HepG2 (cell line): ENCODE data around the gene SECTM1. TPM values are rescaled to one million over a fixed set of nuclear protein-coding genes. Genes with fewer than 3 reads are reported as not detected.

Source experiments
- CAMTA2 ChIP-seq: sonication (generic); formaldehyde crosslinking; IDR thresholded peaks from 2 replicates; pipeline ENCODE4 v1.4.0; 2020; ENCODE audit warnings: mild to moderate bottlenecking, missing genetic modification reagents, borderline replicate concordance
- CENPX ChIP-seq: sonication (generic); formaldehyde crosslinking; IDR thresholded peaks from 2 replicates; pipeline ENCODE4 v1.9.0; 2021; ENCODE audit warnings: mild to moderate bottlenecking, missing genetic modification reagents, moderate library complexity
- HMG20B ChIP-seq: conservative IDR thresholded peaks from 2 replicates; pipeline ENCODE4 v1.6.1; 2016; ENCODE audit warnings: missing genetic modification reagents, missing compliant biosample characterization
- MAFF ChIP-seq: IDR thresholded peaks from 2 replicates; pipeline ENCODE4 v1.6.1; 2011; ENCODE audit warnings: low read depth, low read length, improper control_type of control experiment
- PCBP1 ChIP-seq: fragments of 200-400 bp; formaldehyde crosslinking; IDR thresholded peaks from 2 replicates; pipeline ENCODE4 v1.6.1; 2017; ENCODE audit warnings: mild to moderate bottlenecking, low read depth, low read length, borderline replicate concordance
- SNAPC4 ChIP-seq: sonication (generic); formaldehyde crosslinking; IDR thresholded peaks from 2 replicates; pipeline ENCODE4 v1.4.0; 2020; ENCODE audit warnings: mild to moderate bottlenecking, missing genetic modification reagents
- ZFY ChIP-seq: sonication (generic); formaldehyde crosslinking; IDR thresholded peaks from 2 replicates; pipeline ENCODE4 v1.4.0; 2020; ENCODE audit warnings: missing genetic modification reagents
- ZNF12 ChIP-seq: sonication (generic); formaldehyde crosslinking; IDR thresholded peaks from 2 replicates; pipeline ENCODE4 v1.5.0; 2020; ENCODE audit warnings: missing genetic modification reagents
- ZNF251 ChIP-seq: sonication (generic); formaldehyde crosslinking; IDR thresholded peaks from 2 replicates; pipeline ENCODE4 v1.9.0; 2021; ENCODE audit warnings: mild to moderate bottlenecking, missing genetic modification reagents
- ZNF570 ChIP-seq: sonication (generic); formaldehyde crosslinking; IDR thresholded peaks from 2 replicates; pipeline ENCODE4 v1.4.0; 2020; ENCODE audit warnings: mild to moderate bottlenecking, missing genetic modification reagents, borderline replicate concordance
- ZNF605 ChIP-seq: sonication (generic); formaldehyde crosslinking; IDR thresholded peaks from 2 replicates; pipeline ENCODE4 v1.8.0; 2022; ENCODE audit warnings: mild to moderate bottlenecking, missing genetic modification reagents
- polyA plus RNA-seq, 8 experiments: library from polyadenylated mRNA; depleted of rRNA in 3 of 8; stranded (reverse) in 7 of 8; unstranded in 1 of 8; fragments of >200 nt; fragmentation: Illumina TruSeq in 4 of 8; extraction: Trizol in 4 of 8; gene quantifications; 2 replicates each; pipeline versions ENCODE4 v1.2.1 to v1.2.3, GENCODE V29; 2011 to 2016; ENCODE audit warnings: low read depth in 4 of 8, missing spikeins in 1 of 8, mixed read lengths in 1 of 8; ENCODE audit not compliant: insufficient read depth in 1 of 8
- total RNA-seq, 5 experiments: library from RNA; depleted of rRNA; stranded (reverse); fragments of >200 nt; fragmentation: Illumina TruSeq; extraction: Trizol; gene quantifications; 2 replicates each; pipeline ENCODE4 v1.2.3, GENCODE V29; 2016; ENCODE audit warnings: low read depth in 1 of 5
- TF ChIP-seq, protein P1 (sequence below): IDR thresholded peaks from 2 replicates; pipeline ENCODE4 v1.6.1; 2012; ENCODE audit warnings: inconsistent platforms
- TF ChIP-seq, protein P2 (sequence below): sonication (generic); formaldehyde crosslinking; IDR thresholded peaks from 2 replicates; pipeline ENCODE4 v1.5.1; 2020; ENCODE audit warnings: mild to moderate bottlenecking, moderate library complexity, missing genetic modification reagents
- TF ChIP-seq, protein P3 (sequence below): sonication (generic); formaldehyde crosslinking; IDR thresholded peaks from 2 replicates; pipeline ENCODE4 v1.4.0; 2020; ENCODE audit warnings: missing genetic modification reagents, mild to moderate bottlenecking, borderline replicate concordance
- TF ChIP-seq, protein P4 (sequence below): sonication (generic); formaldehyde crosslinking; IDR thresholded peaks from 2 replicates; pipeline ENCODE4 v1.5.0; 2020; ENCODE audit warnings: mild to moderate bottlenecking, missing genetic modification reagents, moderate library complexity

SECTM1 gene
- total and polyA plus RNA-seq, 2 of the 13 experiments (the other 11 are each of a cell fraction or from before 2014, with no cell fraction given), result 3.5 to 5.3 TPM

DNA sequence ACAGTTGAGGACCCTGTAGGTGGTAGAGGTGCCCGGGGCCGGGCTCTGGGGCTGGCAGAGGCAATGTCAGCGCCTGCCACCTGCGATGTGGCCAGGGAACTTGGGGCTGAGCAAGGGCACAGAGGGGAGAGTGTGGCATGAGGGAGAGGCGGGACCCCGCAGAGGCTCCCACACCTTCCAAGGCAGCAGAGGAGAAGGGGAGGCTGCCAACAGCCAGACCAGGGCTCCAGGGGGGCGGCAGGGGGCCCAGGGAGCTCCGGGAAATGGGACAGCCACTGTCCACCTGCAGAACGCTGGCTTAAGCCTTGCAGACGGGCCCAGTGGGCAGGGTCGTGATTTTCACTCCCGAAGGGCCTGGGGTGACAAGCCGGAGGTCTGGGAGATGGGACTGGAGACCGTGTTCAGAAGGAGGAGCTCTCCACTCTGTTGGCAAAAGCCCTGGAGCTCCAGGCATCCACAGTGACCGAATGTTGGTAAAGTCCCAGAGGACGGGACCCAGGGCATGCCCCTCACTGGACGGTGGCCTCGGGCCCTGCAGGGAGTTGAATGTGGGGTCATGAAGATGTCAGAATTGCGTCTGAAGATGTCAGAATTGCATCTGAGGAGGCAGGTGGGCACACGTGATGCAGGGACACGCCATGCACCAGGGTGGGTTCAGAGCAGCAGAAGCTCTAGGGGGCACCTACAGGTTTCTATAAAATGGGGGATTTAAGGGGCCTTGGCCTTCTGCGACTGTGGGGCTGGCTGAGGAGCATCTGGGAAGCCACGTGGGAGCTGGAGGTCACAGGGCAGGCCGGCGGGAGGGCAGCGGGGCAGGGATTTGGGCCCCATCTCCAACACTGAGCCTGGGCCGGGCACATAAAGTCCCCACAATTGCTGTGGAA, 34.8 kb downstream of the SECTM1 start (continued):
- TF ChIP-seq, protein P1, sequence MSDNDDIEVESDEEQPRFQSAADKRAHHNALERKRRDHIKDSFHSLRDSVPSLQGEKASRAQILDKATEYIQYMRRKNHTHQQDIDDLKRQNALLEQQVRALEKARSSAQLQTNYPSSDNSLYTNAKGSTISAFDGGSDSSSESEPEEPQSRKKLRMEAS, result 0 out of 2 replicates have a peak, but pooled peaks have one; percentile 44
- TF ChIP-seq ZFY (CRISPR knock-in tag), result 0 out of 2 replicates have a peak, but pooled peaks have one; percentile 11
- TF ChIP-seq CENPX (CRISPR knock-in tag), result no peak
- no peak for TF ChIP-seq ZNF570 (CRISPR knock-in tag)
- no peak for TF ChIP-seq MAFF
- no peak for TF ChIP-seq ZNF12 (CRISPR knock-in tag)
- TF ChIP-seq PCBP1, result 0 out of 2 replicates have a peak, but pooled peaks have one; percentile 7
- no peak for TF ChIP-seq ZNF251
- TF ChIP-seq, protein P2, sequence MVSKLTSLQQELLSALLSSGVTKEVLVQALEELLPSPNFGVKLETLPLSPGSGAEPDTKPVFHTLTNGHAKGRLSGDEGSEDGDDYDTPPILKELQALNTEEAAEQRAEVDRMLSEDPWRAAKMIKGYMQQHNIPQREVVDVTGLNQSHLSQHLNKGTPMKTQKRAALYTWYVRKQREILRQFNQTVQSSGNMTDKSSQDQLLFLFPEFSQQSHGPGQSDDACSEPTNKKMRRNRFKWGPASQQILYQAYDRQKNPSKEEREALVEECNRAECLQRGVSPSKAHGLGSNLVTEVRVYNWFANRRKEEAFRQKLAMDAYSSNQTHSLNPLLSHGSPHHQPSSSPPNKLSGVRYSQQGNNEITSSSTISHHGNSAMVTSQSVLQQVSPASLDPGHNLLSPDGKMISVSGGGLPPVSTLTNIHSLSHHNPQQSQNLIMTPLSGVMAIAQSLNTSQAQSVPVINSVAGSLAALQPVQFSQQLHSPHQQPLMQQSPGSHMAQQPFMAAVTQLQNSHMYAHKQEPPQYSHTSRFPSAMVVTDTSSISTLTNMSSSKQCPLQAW (CRISPR knock-in tag), result peak; percentile 17
- no peak for TF ChIP-seq SNAPC4 (CRISPR knock-in tag)
- TF ChIP-seq, protein P3, sequence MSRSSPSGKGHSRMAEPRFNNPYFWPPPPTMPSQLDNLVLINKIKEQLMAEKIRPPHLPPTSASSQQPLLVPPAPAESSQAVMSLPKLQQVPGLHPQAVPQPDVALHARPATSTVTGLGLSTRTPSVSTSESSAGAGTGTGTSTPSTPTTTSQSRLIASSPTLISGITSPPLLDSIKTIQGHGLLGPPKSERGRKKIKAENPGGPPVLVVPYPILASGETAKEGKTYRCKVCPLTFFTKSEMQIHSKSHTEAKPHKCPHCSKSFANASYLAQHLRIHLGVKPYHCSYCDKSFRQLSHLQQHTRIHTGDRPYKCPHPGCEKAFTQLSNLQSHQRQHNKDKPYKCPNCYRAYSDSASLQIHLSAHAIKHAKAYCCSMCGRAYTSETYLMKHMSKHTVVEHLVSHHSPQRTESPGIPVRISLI, result no peak
- TF ChIP-seq HMG20B, result no peak
- TF ChIP-seq, protein P4, sequence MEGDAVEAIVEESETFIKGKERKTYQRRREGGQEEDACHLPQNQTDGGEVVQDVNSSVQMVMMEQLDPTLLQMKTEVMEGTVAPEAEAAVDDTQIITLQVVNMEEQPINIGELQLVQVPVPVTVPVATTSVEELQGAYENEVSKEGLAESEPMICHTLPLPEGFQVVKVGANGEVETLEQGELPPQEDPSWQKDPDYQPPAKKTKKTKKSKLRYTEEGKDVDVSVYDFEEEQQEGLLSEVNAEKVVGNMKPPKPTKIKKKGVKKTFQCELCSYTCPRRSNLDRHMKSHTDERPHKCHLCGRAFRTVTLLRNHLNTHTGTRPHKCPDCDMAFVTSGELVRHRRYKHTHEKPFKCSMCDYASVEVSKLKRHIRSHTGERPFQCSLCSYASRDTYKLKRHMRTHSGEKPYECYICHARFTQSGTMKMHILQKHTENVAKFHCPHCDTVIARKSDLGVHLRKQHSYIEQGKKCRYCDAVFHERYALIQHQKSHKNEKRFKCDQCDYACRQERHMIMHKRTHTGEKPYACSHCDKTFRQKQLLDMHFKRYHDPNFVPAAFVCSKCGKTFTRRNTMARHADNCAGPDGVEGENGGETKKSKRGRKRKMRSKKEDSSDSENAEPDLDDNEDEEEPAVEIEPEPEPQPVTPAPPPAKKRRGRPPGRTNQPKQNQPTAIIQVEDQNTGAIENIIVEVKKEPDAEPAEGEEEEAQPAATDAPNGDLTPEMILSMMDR (CRISPR knock-in tag), result no peak
- TF ChIP-seq ZNF605, result peak; percentile 5; the same call in 1 of the 2 replicates
- TF ChIP-seq CAMTA2, result peak; percentile 25; the same call in 1 of the 2 replicates
